Activated naive CD8-positive, alpha-beta T cell (primary cell): ENCODE results near the gene TAF6L.
"Not testable (repeated sequence)": the region's sequence is repeated elsewhere in the genome, so short reads cannot be mapped to it uniquely, and the experiment has no call there.

ENCODE experiments used
- H3K27ac Mint-ChIP-seq: one replicate; pipeline ENCODE4 v1.8.0; 2021; ENCODE audit warnings: mixed read lengths
- H3K27me3 Mint-ChIP-seq: one replicate; pipeline ENCODE4 v1.8.0; 2021; ENCODE audit warnings: mixed read lengths
- H3K36me3 Mint-ChIP-seq: one replicate; pipeline ENCODE4 v1.8.0; 2021; ENCODE audit warnings: mixed read lengths
- H3K4me1 Mint-ChIP-seq: one replicate; pipeline ENCODE4 v1.8.0; 2021; ENCODE audit warnings: low read depth, mixed read lengths
- H3K4me3 Mint-ChIP-seq: one replicate; pipeline ENCODE4 v1.8.0; 2021; ENCODE audit warnings: mild to moderate bottlenecking, mixed read lengths
- H3K9me3 Mint-ChIP-seq: one replicate; pipeline ENCODE4 v1.8.0; 2021; ENCODE audit warnings: low read depth, mixed read lengths

The TAF6L gene

GRCh38 chr11:62806611-62807121 is 35.5 kb downstream of the TAF6L start:
- peaks cover 2% of the 10 kb centered on the region for H3K36me3 Mint-ChIP-seq
- H3K4me3 Mint-ChIP-seq: peak overlapping the region; percentile 99
- H3K9me3 Mint-ChIP-seq: no peaks in the 10 kb centered on the region
- H3K4me1 Mint-ChIP-seq: peaks cover 33% of the 10 kb centered on the region
- H3K27ac Mint-ChIP-seq: no peak overlapping the region
- no peaks in the 10 kb centered on the region for H3K27me3 Mint-ChIP-seq

- Mint-ChIP-seq H3K4me3 (no peak overlapping the region), H3K9me3 (no peaks in the 10 kb centered on the region), H3K36me3 (peaks cover 2% of the 10 kb centered on the region), H3K27ac (peak overlapping the region; percentile 80), H3K4me1 (peaks cover 13% of the 10 kb centered on the region), H3K27me3 (no peaks in the 10 kb centered on the region)
Measured at GRCh38 chr11:62810748-62811147, 39.6 kb downstream of the TAF6L start.

- Mint-ChIP-seq H3K27me3 (no peaks in the 10 kb centered on the region), H3K9me3 (no peaks in the 10 kb centered on the region), H3K27ac (peak overlapping the region; percentile 28), H3K4me1 (peaks cover 6% of the 10 kb centered on the region), H3K4me3 (no peak overlapping the region), H3K36me3 (peaks cover 2% of the 10 kb centered on the region)
Measured at GRCh38 chr11:62811659-62812058, 40.5 kb downstream of the TAF6L start.

GRCh38 chr11:62816557-62816956 is 45.4 kb downstream of the TAF6L start:
- peaks cover 2% of the 10 kb centered on the region for H3K36me3 Mint-ChIP-seq
- H3K27me3 Mint-ChIP-seq: no peaks in the 10 kb centered on the region

GRCh38 chr11:62817129-62817528 is 45.9 kb downstream of the TAF6L start:
- Mint-ChIP-seq H3K9me3 (no peaks in the 10 kb centered on the region), H3K4me3 (no peak overlapping the region), H3K4me1 (peaks cover 2% of the 10 kb centered on the region), H3K27me3 (no peaks in the 10 kb centered on the region), H3K27ac (no peak overlapping the region), H3K36me3 (peaks cover 2% of the 10 kb centered on the region)

More at GRCh38 chr11:62816557-62816956, 45.4 kb downstream of the TAF6L start:
- Mint-ChIP-seq H3K4me1 (peaks cover 2% of the 10 kb centered on the region), H3K27ac (no peak overlapping the region), H3K9me3 (no peaks in the 10 kb centered on the region), H3K4me3 (no peak overlapping the region)

- no peak overlapping the region for H3K4me3 Mint-ChIP-seq
- no peak overlapping the region for H3K27ac Mint-ChIP-seq
- peaks cover 17% of the 10 kb centered on the region for H3K4me1 Mint-ChIP-seq
- no peaks in the 10 kb centered on the region for H3K27me3 Mint-ChIP-seq
- peaks cover 10% of the 10 kb centered on the region for H3K36me3 Mint-ChIP-seq
- no peaks in the 10 kb centered on the region for H3K9me3 Mint-ChIP-seq
Measured at GRCh38 chr11:62823677-62824076, 52.5 kb downstream of the TAF6L start.

GRCh38 chr11:62828130-62828529 is 56.9 kb downstream of the TAF6L start:
- not testable (repeated sequence) for H3K27ac Mint-ChIP-seq, H3K9me3 Mint-ChIP-seq, H3K27me3 Mint-ChIP-seq, H3K4me3 Mint-ChIP-seq, H3K36me3 Mint-ChIP-seq
- peaks cover 36% of the 10 kb centered on the region for H3K4me1 Mint-ChIP-seq

- Mint-ChIP-seq H3K36me3 (peaks cover 6% of the 10 kb centered on the region), H3K27ac (peak overlapping the region; percentile 100), H3K9me3 (no peaks in the 10 kb centered on the region), H3K4me3 (peak overlapping the region; percentile 99), H3K4me1 (peaks cover 45% of the 10 kb centered on the region), H3K27me3 (no peaks in the 10 kb centered on the region)
Measured at GRCh38 chr11:62830904-62831519, 59.8 kb downstream of the TAF6L start.

GRCh38 chr11:62831520-62832335 is 60.5 kb downstream of the TAF6L start, which contains the start of gene STX5:
STX5 (minus strand) TSS chr11:62832051; CDS start chr11:62831243, 808 bp downstream.
- no peaks in the 10 kb centered on the region for H3K9me3 Mint-ChIP-seq
- peaks cover 50% of the 10 kb centered on the region for H3K4me1 Mint-ChIP-seq
- H3K36me3 Mint-ChIP-seq: peaks cover 6% of the 10 kb centered on the region
- H3K4me3 Mint-ChIP-seq: peak within 1 kb of the TSS; percentile 99
- no peaks in the 10 kb centered on the region for H3K27me3 Mint-ChIP-seq
- peak within 1 kb of the TSS; percentile 100 for H3K27ac Mint-ChIP-seq

GRCh38 chr11:62832336-62833234 is 61.4 kb downstream of the TAF6L start, which contains the start of gene TEX54:
TEX54 (minus strand) TSS chr11:62832841.
- H3K4me3 Mint-ChIP-seq: peak within 1 kb of the TSS; percentile 99
- peaks cover 51% of the 10 kb centered on the region for H3K4me1 Mint-ChIP-seq
- H3K27ac Mint-ChIP-seq: peak within 1 kb of the TSS; percentile 100
- H3K27me3 Mint-ChIP-seq: no peaks in the 10 kb centered on the region
- H3K36me3 Mint-ChIP-seq: peaks cover 5% of the 10 kb centered on the region
- H3K9me3 Mint-ChIP-seq: no peaks in the 10 kb centered on the region

GRCh38 chr11:62835336-62835735 is 64.1 kb downstream of the TAF6L start:
- H3K4me1 Mint-ChIP-seq: peaks cover 54% of the 10 kb centered on the region

More at GRCh38 chr11:62835336-62835735, 64.1 kb downstream of the TAF6L start:
- Mint-ChIP-seq H3K36me3 (peaks cover 6% of the 10 kb centered on the region), H3K9me3 (no peaks in the 10 kb centered on the region), H3K4me3 (peak overlapping the region; percentile 12), H3K27ac (peak overlapping the region; percentile 64), H3K27me3 (no peaks in the 10 kb centered on the region)
